ENCODE measurements around the gene DHTKD1.

DNA sequence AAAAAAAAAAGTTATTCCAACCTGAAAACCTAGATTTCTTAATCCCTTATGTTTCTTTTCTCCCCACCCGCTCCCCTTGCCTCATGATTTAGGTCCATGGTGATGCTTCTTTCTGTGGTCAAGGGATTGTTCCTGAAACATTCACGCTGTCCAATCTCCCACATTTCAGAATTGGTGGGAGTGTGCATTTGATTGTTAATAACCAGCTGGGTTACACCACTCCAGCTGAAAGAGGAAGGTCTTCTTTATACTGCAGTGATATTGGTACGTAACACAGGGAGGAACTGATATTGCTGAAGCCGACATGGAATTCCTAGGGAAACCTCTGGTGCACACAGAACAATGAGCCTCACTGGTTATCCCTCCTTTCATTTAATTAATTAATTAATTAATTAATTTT lies 22.7 kb downstream of the DHTKD1 start:
- no peak for TF ChIP-seq EP300 (IDR thresholded peaks at IDR 0.05; ENCODE audit: borderline replicate concordance)
- TF ChIP-seq TAF1 (IDR thresholded peaks at IDR 0.05; ENCODE audit: low read depth): no peak
- TF ChIP-seq, protein P1, sequence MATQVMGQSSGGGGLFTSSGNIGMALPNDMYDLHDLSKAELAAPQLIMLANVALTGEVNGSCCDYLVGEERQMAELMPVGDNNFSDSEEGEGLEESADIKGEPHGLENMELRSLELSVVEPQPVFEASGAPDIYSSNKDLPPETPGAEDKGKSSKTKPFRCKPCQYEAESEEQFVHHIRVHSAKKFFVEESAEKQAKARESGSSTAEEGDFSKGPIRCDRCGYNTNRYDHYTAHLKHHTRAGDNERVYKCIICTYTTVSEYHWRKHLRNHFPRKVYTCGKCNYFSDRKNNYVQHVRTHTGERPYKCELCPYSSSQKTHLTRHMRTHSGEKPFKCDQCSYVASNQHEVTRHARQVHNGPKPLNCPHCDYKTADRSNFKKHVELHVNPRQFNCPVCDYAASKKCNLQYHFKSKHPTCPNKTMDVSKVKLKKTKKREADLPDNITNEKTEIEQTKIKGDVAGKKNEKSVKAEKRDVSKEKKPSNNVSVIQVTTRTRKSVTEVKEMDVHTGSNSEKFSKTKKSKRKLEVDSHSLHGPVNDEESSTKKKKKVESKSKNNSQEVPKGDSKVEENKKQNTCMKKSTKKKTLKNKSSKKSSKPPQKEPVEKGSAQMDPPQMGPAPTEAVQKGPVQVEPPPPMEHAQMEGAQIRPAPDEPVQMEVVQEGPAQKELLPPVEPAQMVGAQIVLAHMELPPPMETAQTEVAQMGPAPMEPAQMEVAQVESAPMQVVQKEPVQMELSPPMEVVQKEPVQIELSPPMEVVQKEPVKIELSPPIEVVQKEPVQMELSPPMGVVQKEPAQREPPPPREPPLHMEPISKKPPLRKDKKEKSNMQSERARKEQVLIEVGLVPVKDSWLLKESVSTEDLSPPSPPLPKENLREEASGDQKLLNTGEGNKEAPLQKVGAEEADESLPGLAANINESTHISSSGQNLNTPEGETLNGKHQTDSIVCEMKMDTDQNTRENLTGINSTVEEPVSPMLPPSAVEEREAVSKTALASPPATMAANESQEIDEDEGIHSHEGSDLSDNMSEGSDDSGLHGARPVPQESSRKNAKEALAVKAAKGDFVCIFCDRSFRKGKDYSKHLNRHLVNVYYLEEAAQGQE (IDR thresholded peaks at IDR 0.05; ENCODE audit: low read depth): no peak
- TF ChIP-seq, protein P2, sequence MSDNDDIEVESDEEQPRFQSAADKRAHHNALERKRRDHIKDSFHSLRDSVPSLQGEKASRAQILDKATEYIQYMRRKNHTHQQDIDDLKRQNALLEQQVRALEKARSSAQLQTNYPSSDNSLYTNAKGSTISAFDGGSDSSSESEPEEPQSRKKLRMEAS (IDR thresholded peaks at IDR 0.05): no peak
- no peak for TF ChIP-seq YY1 (IDR thresholded peaks at IDR 0.05; ENCODE audit: low read depth)
- no peak for TF ChIP-seq CEBPB (IDR thresholded peaks at IDR 0.05)
- TF ChIP-seq EGR1 (IDR thresholded peaks at IDR 0.05): no peak
- TF ChIP-seq RAD21 (IDR thresholded peaks at IDR 0.05; ENCODE audit: low read depth): no peak
- no peak for TF ChIP-seq TCF12 (IDR thresholded peaks at IDR 0.05; ENCODE audit: low read depth)
- TF ChIP-seq CREB1 (IDR thresholded peaks at IDR 0.05; ENCODE audit: low read depth): no peak
- TF ChIP-seq ZBTB7A (IDR thresholded peaks at IDR 0.05; ENCODE audit: low read depth): no peak
